HepG2 (cell line): ENCODE data around the gene PPP4C. TPM values are rescaled to one million over a fixed set of nuclear protein-coding genes. Genes with fewer than 3 reads are reported as not detected.
A peak's percentile ranks its signal among the peaks of the same experiment; 100 is the strongest.

Source experiments
- AGO2 ChIP-seq: fragments of 200-400 bp; formaldehyde crosslinking; optimal IDR thresholded peaks from 2 replicates; pipeline ENCODE3; 2017; ENCODE audit warnings: mild to moderate bottlenecking, low read depth, low read length, moderate library complexity
- AKAP8 ChIP-seq: sonication (generic); formaldehyde crosslinking; IDR thresholded peaks from 2 replicates; pipeline ENCODE4 v1.5.1; 2020; ENCODE audit warnings: mild to moderate bottlenecking, missing genetic modification reagents
- DR1 ChIP-seq: sonication (generic); formaldehyde crosslinking; IDR thresholded peaks from 2 replicates; pipeline ENCODE4 v1.8.0; 2021; ENCODE audit warnings: mild to moderate bottlenecking, missing genetic modification reagents, inconsistent platforms
- GATAD1 ChIP-seq: IDR thresholded peaks from 2 replicates; pipeline ENCODE4 v1.6.1; 2016; ENCODE audit warnings: missing genetic modification reagents, missing compliant biosample characterization
- HNF1A ChIP-seq, 2 experiments: sonication (generic) in 1 of 2; formaldehyde crosslinking in 1 of 2; IDR thresholded peaks; 2 replicates each; pipeline versions ENCODE4 v1.4.0 to v1.6.1; 2016 to 2020; ENCODE audit warnings: borderline replicate concordance in 1 of 2, low read depth in 1 of 2, mild to moderate bottlenecking in 1 of 2, missing genetic modification reagents in 1 of 2
- HOXA7 ChIP-seq: sonication (generic); formaldehyde crosslinking; IDR thresholded peaks from 2 replicates; pipeline ENCODE4 v1.8.1; 2022; ENCODE audit warnings: mild to moderate bottlenecking, missing genetic modification reagents, moderate library complexity
- MAFF ChIP-seq: IDR thresholded peaks from 2 replicates; pipeline ENCODE4 v1.6.1; 2011; ENCODE audit warnings: low read depth, low read length, improper control_type of control experiment
- MYNN ChIP-seq: sonication (generic); formaldehyde crosslinking; IDR thresholded peaks from 2 replicates; pipeline ENCODE4 v1.4.0; 2020; ENCODE audit warnings: mild to moderate bottlenecking, low read depth, missing genetic modification reagents
- PITX1 ChIP-seq: sonication (generic); formaldehyde crosslinking; IDR thresholded peaks from 2 replicates; pipeline ENCODE4 v1.5.1; 2020; ENCODE audit warnings: mild to moderate bottlenecking, missing genetic modification reagents
- POLR2AphosphoS5 ChIP-seq: IDR thresholded peaks from 2 replicates; pipeline ENCODE4 v1.6.1; 2012; ENCODE audit warnings: low read depth, low read length
- RORA ChIP-seq: sonication (generic); formaldehyde crosslinking; IDR thresholded peaks from 2 replicates; pipeline ENCODE4 v1.5.0; 2020; ENCODE audit warnings: mild to moderate bottlenecking, missing genetic modification reagents, moderate library complexity
- SIN3A ChIP-seq: IDR thresholded peaks from 2 replicates; pipeline ENCODE4 v1.6.1; 2011; ENCODE audit warnings: low read depth, mild to moderate bottlenecking, control low read depth, low read length, borderline replicate concordance
- SRSF9 ChIP-seq: fragments of 200-400 bp; formaldehyde crosslinking; IDR thresholded peaks from 2 replicates; pipeline ENCODE4 v1.6.1; 2018; ENCODE audit warnings: borderline replicate concordance, mild to moderate bottlenecking, low read depth, low read length; ENCODE audit not compliant: insufficient read depth, poor library complexity, severe bottlenecking
- ZBTB38 ChIP-seq: sonication (generic); formaldehyde crosslinking; IDR thresholded peaks from 2 replicates; pipeline ENCODE4 v1.5.1; 2020; ENCODE audit warnings: mild to moderate bottlenecking, missing genetic modification reagents
- ZFAT ChIP-seq: sonication (generic); formaldehyde crosslinking; conservative IDR thresholded peaks from 2 replicates; pipeline ENCODE4 v1.8.1; 2023; ENCODE audit warnings: missing genetic modification reagents, inconsistent platforms
- ZFY ChIP-seq: sonication (generic); formaldehyde crosslinking; IDR thresholded peaks from 2 replicates; pipeline ENCODE4 v1.4.0; 2020; ENCODE audit warnings: missing genetic modification reagents
- ZNF274 ChIP-seq: sonication (generic); formaldehyde crosslinking; IDR thresholded peaks from 2 replicates; pipeline ENCODE4 v1.5.1; 2020; ENCODE audit warnings: mild to moderate bottlenecking, missing genetic modification reagents
- ZNF432 ChIP-seq: sonication (generic); formaldehyde crosslinking; IDR thresholded peaks from 2 replicates; pipeline ENCODE4 v1.5.0; 2020; ENCODE audit warnings: missing genetic modification reagents, mild to moderate bottlenecking, borderline replicate concordance
- ZNF513 ChIP-seq: sonication (generic); formaldehyde crosslinking; conservative IDR thresholded peaks from 2 replicates; pipeline ENCODE4 v1.5.0; 2020; ENCODE audit warnings: missing genetic modification reagents
- polyA plus RNA-seq, 8 experiments: library from polyadenylated mRNA; depleted of rRNA in 3 of 8; stranded (reverse) in 7 of 8; unstranded in 1 of 8; fragments of >200 nt; fragmentation: Illumina TruSeq in 4 of 8; extraction: Trizol in 4 of 8; gene quantifications; 2 replicates each; pipeline versions ENCODE4 v1.2.1 to v1.2.3, GENCODE V29; 2011 to 2016; ENCODE audit warnings: low read depth in 4 of 8, missing spikeins in 1 of 8, mixed read lengths in 1 of 8; ENCODE audit not compliant: insufficient read depth in 1 of 8
- total RNA-seq, 5 experiments: library from RNA; depleted of rRNA; stranded (reverse); fragments of >200 nt; fragmentation: Illumina TruSeq; extraction: Trizol; gene quantifications; 2 replicates each; pipeline ENCODE4 v1.2.3, GENCODE V29; 2016; ENCODE audit warnings: low read depth in 1 of 5
- TF ChIP-seq, protein P1 (sequence below): IDR thresholded peaks from 2 replicates; pipeline ENCODE4 v1.6.1; 2016; ENCODE audit warnings: mild to moderate bottlenecking

PPP4C gene
- total and polyA plus RNA-seq, 2 of the 13 experiments (the other 11 are each of a cell fraction or from before 2014, with no cell fraction given): 176 to 220 TPM

GRCh38 chr16:30092373-30093010 lies 16.7 kb downstream of the PPP4C start (continued):
- TF ChIP-seq HNF1A (IDR thresholded peaks at IDR 0.05; ENCODE audit: low read depth): no peak
- peak; percentile 49; the same call in 1 of the 2 replicates for TF ChIP-seq HNF1A (CRISPR knock-in tag; IDR thresholded peaks at IDR 0.05; ENCODE audit: borderline replicate concordance)
- TF ChIP-seq ZNF274 (CRISPR knock-in tag): 0 out of 2 replicates have a peak, but pooled peaks have one; percentile 2
- no peak for TF ChIP-seq SIN3A
- TF ChIP-seq RORA: 0 out of 2 replicates have a peak, but pooled peaks have one; percentile 50
- TF ChIP-seq, protein P1, sequence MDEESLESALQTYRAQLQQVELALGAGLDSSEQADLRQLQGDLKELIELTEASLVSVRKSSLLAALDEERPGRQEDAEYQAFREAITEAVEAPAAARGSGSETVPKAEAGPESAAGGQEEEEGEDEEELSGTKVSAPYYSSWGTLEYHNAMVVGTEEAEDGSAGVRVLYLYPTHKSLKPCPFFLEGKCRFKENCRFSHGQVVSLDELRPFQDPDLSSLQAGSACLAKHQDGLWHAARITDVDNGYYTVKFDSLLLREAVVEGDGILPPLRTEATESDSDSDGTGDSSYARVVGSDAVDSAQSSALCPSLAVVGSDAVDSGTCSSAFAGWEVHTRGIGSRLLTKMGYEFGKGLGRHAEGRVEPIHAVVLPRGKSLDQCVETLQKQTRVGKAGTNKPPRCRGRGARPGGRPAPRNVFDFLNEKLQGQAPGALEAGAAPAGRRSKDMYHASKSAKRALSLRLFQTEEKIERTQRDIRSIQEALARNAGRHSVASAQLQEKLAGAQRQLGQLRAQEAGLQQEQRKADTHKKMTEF (CRISPR knock-in tag): peak; percentile 50; the same call in 1 of the 2 replicates
- no peak for TF ChIP-seq ZFAT
- peak; percentile 51 for TF ChIP-seq ZFY (CRISPR knock-in tag)
- no peak for TF ChIP-seq SRSF9
- peak; percentile 70 for TF ChIP-seq GATAD1 (CRISPR knock-in tag)
- no peak for TF ChIP-seq MAFF
- TF ChIP-seq DR1: 0 out of 2 replicates have a peak, but pooled peaks have one; percentile 22
- TF ChIP-seq ZNF432 (CRISPR knock-in tag): 0 out of 2 replicates have a peak, but pooled peaks have one; percentile 80
- peak; percentile 28; the same call in 1 of the 2 replicates for TF ChIP-seq POLR2AphosphoS5
- no peak for TF ChIP-seq MYNN (CRISPR knock-in tag)
- TF ChIP-seq ZBTB38 (CRISPR knock-in tag): 0 out of 2 replicates have a peak, but pooled peaks have one; percentile 37
- TF ChIP-seq ZNF513 (CRISPR knock-in tag): no peak
- 0 out of 2 replicates have a peak, but pooled peaks have one; percentile 58 for TF ChIP-seq AKAP8 (CRISPR knock-in tag)
- no peak for TF ChIP-seq HOXA7 (CRISPR knock-in tag)
- TF ChIP-seq PITX1 (CRISPR knock-in tag): peak; percentile 5; the same call in 1 of the 2 replicates
- TF ChIP-seq AGO2: no peak
